ENCODE results near the gene RBM18.

Gene RBM18

DNA sequence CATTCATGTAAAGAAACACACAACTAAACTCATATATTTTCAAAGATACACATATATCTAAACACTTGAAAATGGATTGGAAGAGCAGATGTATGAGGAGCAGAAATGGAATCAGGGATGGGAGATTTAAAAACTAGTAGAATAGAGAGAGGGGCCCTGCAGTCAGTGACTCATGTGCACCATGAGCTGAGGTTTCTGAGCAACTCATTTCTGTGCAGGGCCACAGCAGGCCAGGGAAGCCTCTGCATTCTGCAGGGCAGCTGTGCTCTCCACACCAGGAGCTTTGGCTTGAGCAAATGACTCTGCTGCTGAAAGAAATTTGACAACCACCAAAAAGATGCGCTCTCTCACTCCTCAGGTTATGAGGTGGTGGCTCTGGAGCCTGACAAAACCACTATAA lies 63.0 kb downstream of the RBM18 start:
- no peak for DNase-seq

DNA sequence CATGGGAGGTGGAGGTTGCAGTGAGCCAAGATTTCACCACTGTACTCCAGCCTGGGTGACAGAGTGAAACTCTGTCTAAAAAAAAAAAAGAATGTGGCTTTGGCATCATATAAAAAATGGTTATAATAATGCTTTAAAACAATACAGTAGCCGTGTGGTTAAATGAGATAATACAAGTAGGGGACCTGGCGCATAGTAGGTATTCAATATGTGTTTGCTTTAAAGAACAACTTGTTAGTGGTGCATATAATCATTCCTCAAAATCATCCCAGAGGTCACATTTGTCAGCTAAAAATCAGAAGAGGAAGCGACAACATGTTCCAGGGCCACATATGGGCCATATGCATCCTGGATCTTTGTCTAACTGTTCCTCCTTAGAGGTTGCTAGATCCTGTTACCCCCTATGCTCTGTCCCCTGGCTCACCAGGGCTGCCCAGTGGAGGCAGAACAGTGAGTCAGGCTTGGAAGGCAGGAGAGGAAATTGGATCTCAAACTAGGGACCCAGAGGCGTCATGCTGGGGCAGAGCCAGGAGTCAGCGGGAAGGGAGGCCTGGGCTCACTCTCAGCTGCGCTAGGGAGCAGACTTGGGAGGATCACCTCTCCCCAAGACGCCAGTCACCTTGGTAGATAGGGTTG lies 63.6 kb downstream of the RBM18 start:
- no peak for DNase-seq

DNA sequence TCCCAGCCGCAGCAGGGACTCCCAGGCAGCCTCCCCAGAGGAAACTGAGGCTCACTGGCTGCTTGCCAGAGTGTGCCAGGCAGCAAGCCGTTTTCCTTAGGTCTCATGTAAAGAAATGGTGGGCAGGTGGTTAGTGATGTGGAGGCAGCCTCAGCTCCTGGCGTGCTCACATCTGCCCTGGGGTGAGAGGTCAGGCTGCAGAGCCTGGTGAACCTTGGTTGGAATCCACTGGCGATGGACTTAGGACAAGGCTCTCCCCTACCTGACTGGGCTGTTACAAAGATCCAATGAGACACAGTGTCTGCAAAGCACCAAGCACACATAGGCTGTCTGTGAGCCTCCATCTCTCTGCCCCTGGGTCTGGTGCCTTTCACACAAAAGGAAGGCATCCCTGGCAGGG lies 66.8 kb downstream of the RBM18 start:
- DNase-seq: no peak

DNA sequence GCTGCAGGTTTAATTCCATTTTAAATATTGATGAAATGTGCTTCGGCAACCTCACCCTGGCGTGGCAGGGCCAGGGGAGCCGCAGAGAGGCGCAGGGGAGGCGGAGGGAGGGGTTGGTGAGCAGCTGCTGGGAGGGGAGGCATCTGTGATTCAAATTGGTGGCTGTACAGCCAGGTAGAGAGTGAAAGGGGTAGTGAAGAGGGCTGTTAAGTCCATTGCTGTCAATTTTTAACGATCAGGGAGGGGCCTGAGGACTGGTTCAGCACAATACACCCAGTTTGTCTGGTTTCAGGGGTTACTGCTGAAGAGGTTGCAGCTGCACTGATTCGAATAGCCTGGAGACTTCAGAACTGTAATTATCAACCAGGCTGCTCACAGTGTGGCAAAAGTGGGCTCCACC lies 67.2 kb downstream of the RBM18 start:
- no peak for DNase-seq

DNA sequence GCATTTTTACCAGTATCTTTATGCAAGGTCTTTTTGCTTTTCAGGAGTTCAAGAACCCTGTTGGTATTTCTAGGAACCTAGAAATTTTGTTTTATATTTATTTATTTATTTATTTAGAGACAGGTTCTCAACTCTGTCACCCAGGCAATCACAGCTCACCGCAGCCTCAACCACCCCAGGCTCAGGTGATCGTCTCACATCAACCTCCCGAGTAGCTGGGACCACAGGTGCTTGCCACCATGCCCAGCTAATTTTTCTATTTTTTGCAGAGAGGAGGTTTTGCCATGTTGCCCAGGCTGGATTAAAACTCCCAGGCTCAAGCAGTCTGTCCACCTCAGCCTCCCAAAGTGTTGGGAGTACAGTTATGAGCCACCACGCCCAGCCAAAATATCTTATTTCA lies 68.8 kb downstream of the RBM18 start:
- no peak for DNase-seq

DNA sequence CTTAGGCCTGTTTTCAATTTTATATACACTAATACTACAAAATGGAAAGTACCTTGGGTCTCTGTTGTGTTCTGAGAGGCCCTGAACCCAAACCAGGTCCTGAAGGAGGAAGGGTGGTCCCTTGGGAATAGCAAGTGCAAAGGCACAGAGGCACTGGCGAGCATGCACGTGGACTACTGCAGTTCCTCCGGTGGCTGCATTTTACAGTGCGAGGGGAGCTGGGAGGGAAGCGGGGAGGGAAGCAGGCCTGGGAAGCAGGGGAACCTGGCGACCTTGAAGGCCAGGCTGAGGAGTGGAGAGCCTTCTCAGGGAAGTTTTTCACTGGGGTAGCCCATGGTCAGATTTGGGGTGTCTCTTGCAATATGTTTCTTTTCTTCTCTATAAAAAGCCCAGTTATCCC lies 71.0 kb downstream of the RBM18 start:
- DNase-seq: no peak

DNA sequence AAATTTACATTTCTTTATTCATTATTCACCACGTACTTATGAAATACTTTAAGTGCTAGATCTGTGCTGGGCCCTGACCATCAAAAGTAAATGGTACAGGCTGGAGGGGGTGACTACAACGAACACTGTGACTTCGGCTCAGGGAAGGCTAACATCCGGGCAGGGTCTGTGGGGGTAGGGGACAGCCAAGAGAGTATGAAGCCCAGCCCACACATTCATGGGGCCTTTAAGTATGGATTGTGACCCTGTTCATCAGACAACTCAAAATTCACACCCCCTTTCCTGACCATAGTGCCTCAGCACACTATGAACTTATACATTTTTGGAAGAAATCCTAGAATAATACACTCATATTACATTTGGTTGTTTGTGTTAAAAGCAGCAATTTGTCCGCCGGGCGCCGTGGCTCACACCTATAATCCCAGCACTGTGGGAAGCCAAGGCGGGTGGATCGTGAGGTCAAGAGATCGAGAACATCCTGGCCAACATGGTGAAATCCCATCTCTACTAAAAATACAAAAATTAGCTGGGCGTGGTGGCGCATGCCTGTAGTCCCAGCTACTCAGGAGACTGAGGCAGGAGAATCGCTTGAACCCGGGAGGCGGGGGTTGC lies 71.6 kb downstream of the RBM18 start:
- DNase-seq: no peak

DNA sequence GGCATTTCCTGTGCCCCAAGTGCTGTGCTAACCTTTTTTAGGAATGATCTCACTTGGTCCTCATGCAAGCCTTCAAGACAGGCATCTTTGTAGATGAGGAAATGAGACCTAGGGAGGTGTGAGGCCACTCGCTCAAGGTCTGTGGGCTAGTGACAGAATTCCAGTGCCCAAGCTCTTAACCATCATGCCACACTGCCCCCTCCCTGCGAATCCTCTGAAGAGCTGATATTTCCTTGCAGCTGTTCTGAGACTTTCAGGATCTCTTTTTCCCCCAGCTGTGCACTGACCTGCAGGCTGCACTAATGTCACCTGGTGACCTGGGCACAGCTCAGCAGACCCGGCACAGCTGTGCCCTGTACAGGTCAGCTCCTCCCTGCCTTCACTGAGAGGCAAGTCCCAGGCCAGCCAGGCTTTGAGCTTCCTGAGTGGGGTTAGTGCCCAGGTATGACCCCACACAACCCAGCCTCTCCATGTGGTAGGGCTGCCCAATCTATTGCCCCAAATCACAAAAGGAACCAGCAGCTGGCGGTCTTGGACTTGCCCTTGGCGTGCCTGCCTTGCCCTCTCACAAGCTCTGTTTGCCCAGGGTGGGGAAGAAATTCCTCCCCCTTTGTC lies 72.3 kb downstream of the RBM18 start:
- no peak for DNase-seq

DNA sequence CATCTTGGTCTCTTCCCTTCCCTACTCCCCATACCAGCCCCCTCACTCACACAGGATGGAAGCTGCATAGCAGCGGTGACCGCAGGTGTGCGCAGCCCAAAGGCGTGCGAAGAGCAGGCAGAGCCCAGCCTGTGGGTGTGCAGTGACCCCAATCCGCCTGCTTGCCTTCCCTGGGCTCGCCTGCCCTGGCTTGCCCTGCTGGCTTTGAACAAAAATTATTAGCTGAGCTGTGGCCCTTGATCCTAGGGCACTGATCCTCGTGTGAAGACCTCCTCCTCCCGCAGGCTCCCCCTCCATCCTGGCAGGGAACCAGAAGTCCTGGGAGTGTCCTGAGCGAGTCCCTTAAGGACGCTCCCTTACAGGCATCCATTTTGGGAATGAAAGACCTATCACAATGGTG lies 73.1 kb downstream of the RBM18 start:
- no peak for DNase-seq

DNA sequence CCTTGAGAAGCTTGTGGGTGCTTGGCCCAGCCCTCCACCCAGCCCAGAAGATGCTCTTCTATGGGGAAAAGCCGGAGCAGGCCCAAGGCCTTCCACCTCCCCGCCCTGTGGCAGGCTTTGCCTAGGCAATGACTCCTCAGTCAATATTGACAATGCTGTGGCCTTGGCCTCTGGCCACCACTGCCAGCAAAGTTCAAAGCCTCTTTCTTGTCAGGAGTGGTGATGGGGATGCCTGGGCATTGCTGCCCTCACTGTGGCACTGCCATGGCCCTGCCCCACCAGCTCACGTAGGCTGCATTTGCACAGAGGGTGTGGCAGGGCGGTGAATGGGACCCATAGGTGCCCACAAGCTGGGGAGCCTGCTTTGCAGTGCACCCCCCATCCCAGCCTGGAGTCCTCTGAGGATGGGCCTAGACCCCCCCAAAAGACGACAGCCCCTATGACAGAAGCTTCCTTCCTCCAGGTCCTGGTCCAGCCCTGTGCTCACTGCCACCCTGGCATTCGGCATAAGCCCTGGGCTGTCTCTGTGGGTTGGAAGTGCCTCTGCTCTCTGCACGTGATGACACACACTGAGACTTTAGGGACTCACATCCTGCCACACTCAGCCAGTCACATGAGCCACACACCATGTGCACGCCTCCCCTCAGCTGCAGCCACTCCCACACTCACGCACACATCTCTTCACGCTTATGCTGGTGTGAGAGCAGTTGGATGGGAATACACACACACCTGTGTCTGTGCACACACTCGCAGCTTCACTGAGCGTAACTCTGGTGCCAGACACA lies 73.9 kb downstream of the RBM18 start:
- DNase-seq: no peak

DNA sequence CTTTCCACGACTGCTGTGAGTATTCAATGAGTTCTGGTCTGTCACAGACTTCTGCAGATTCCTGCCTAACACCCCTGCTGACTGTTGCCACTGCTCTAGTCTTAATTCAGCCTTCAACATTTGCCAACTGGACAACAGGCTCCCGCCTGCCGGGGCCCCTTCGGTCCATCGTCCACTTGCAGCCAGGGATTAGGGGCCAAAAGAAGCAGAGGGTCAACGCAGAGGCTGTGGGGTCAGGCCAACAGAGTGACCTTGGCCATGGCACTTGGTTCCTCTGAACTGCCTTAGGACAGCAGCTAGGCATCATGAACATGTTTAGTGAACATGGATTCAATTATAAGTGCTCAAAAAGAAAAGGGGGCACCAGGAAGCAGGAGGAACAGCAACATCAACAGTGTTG lies 76.3 kb downstream of the RBM18 start:
- DNase-seq: no peak

Measured in activated T-cell treated with anti-CD3 and anti-CD28 coated beads, Interleukin-2, amount 50 U/mL, for 1 hour (primary cell).